Thymus (tissue), 11 donors: ENCODE results near the gene SEMA6B. TPM values are rescaled to one million over a fixed set of nuclear protein-coding genes. Genes with fewer than 3 reads are reported as not detected.

ENCODE experiments used
- DNase-seq, 9 donors: peaks; one replicate each; pipeline ENCODE4 v3.0.0-alpha.2; 2013; ENCODE audit warnings: low spot score in 9 of 9, low read depth in 6 of 9, missing footprints in 1 of 9
- H3K27ac ChIP-seq, 2 donors: one replicate each; pipeline ENCODE4 v1.5.1; 2013; ENCODE audit warnings: control low read depth in 1 of 2, low read depth in 1 of 2, low read length in 1 of 2, mild to moderate bottlenecking in 1 of 2, moderate library complexity in 1 of 2
- H3K27me3 ChIP-seq, 2 donors: one replicate each; pipeline ENCODE4 v1.5.1; 2013; ENCODE audit warnings: low read length in 1 of 2; ENCODE audit not compliant: control insufficient read depth in 2 of 2, insufficient read depth in 1 of 2
- H3K36me3 ChIP-seq, 2 donors: one replicate each; pipeline ENCODE4 v1.5.1; 2013; ENCODE audit warnings: low read length in 1 of 2, mild to moderate bottlenecking in 1 of 2, moderate library complexity in 1 of 2; ENCODE audit not compliant: control insufficient read depth in 2 of 2, insufficient read depth in 2 of 2
- H3K4me1 ChIP-seq, 2 donors: one replicate each; pipeline ENCODE4 v1.5.1; 2013; ENCODE audit warnings: low read length in 2 of 2; ENCODE audit not compliant: control insufficient read depth in 2 of 2, insufficient read depth in 2 of 2
- H3K4me3 ChIP-seq, 2 donors: one replicate each; pipeline ENCODE4 v1.5.1; 2013; ENCODE audit warnings: low read length in 2 of 2, control low read depth in 1 of 2, mild to moderate bottlenecking in 1 of 2
- H3K9me3 ChIP-seq, 2 donors: one replicate each; pipeline ENCODE4 v1.5.1; 2013; ENCODE audit warnings: low read length in 1 of 2, mild to moderate bottlenecking in 1 of 2; ENCODE audit not compliant: control insufficient read depth in 2 of 2, insufficient read depth in 1 of 2
- WGBS: extraction: QIAGEN DNeasy Blood & Tissue Kit; methylation state at CpG from one replicate; pipeline ENCODE4 v1.1.7; 2013; 5-methylcytosine and 5-hydroxymethylcytosine counted together
- polyA plus RNA-seq: library from polyadenylated mRNA; stranded (reverse); fragments of 200-250 nt; gene quantifications from one replicate; pipeline ENCODE4 v1.2.3, GENCODE V29; 2013
- total RNA-seq: library from RNA; stranded (reverse); fragments of 120-200 nt; gene quantifications from one replicate; pipeline ENCODE4 v1.2.4, GENCODE V29; 2013
- donor health status: healthy.

Gene SEMA6B
- total and polyA plus RNA-seq, 2 donors: 0.85 to 4.7 TPM

- Histone ChIP-seq H3K4me1 (no peaks in the 10 kb centered on the region), H3K4me3 (no peak overlapping the region), H3K9me3 (peaks cover 0 to 16% of the 10 kb centered on the region in 2 donors), H3K27me3 (no peaks in the 10 kb centered on the region), H3K27ac (no peak overlapping the region), H3K36me3 (no peaks in the 10 kb centered on the region)
- DNase-seq: no peak
- 91% methylated on average over 24 of the region's 24 CpGs for WGBS
Measured at GRCh38 chr19:4517451-4518057, 41.9 kb downstream of the SEMA6B start.

GRCh38 chr19:4516939-4517300 is 42.6 kb downstream of the SEMA6B start:
- no peak overlapping the region for H3K27ac ChIP-seq
- WGBS: 78% methylated on average over 8 of the region's 8 CpGs
- H3K27me3 ChIP-seq: no peaks in the 10 kb centered on the region
- no peaks in the 10 kb centered on the region for H3K4me1 ChIP-seq
- no peak overlapping the region for H3K4me3 ChIP-seq
- no peak for DNase-seq
- H3K9me3 ChIP-seq: peaks cover 0 to 16% of the 10 kb centered on the region in 2 donors
- H3K36me3 ChIP-seq: no peaks in the 10 kb centered on the region

DNA sequence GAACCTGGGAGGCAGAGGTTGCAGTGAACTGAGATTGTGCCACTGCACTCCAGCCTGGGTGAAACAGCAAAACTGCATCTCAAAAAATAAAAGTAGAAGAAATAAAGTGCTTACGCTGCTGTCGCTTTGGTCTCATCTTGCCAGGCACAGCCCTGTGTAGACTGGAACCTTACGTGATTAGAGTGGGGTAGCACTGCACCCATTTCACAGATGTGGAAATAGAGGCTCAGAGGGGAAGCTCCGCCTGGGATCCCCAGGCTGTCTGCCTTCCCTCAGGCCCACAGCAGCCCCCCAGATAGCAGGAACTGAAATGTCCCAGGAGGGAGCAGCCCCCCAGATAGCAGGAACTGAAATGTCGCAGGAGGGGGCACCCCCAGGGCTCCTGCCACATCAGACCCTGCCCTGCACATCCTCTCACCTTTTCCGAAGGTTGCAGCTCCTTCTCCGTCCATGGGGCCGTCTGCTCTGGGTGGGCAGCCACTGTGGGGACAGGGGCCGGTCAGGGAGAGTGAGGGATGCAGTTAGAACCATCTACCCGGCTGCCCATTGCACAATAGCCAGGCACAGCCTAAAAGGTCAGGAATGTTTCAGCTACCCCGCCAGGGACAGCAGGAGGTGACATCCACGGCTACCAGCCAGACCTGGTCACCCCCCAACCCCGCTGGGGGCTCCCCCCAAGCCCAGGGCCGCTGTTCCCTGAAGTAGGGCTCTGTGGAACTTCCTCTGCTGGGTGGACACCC is 43.1 kb downstream of the SEMA6B start:
- Histone ChIP-seq H3K36me3 (no peaks in the 10 kb centered on the region), H3K27me3 (no peaks in the 10 kb centered on the region), H3K27ac (no peak overlapping the region), H3K4me3 (no peak overlapping the region), H3K9me3 (peaks cover 0 to 16% of the 10 kb centered on the region in 2 donors), H3K4me1 (no peaks in the 10 kb centered on the region)
- no peak for DNase-seq
- 71% methylated on average over 14 of the region's 14 CpGs for WGBS

GRCh38 chr19:4515732-4516131 is 43.8 kb downstream of the SEMA6B start:
- Histone ChIP-seq H3K4me1 (no peaks in the 10 kb centered on the region), H3K9me3 (peaks cover 0 to 16% of the 10 kb centered on the region in 2 donors), H3K36me3 (no peaks in the 10 kb centered on the region), H3K27ac (no peak overlapping the region), H3K4me3 (no peak overlapping the region), H3K27me3 (no peaks in the 10 kb centered on the region)
- no peak for DNase-seq
- 97% methylated on average over 5 of the region's 5 CpGs for WGBS

DNA sequence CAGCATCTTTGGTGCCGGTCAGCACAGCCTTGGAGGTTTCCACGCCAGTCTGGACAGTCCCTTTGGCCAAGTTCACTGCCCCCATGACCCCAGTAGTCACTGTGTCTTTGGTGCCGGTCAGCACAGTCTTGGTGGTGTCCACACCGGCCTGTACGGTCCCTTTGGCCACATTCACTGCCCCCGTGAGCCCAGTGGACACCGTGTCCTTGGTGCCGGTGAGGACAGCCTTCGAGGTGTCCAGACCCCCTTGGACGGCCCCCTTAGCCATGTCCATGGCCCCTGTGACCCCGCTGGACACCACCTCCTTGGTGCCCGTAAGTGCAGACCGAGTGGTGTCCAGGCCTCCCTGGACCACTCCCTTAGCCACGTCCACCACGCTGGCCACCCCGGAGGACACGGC is 46.2 kb downstream of the SEMA6B start:
- DNase-seq: no peak
- WGBS: 95% methylated on average over 17 of the region's 17 CpGs
- no peaks in the 10 kb centered on the region for H3K4me1 ChIP-seq
- H3K4me3 ChIP-seq: no peak overlapping the region
- no peaks in the 10 kb centered on the region for H3K9me3 ChIP-seq
- no peaks in the 10 kb centered on the region for H3K27me3 ChIP-seq
- no peak overlapping the region for H3K27ac ChIP-seq
- no peaks in the 10 kb centered on the region for H3K36me3 ChIP-seq

DNA sequence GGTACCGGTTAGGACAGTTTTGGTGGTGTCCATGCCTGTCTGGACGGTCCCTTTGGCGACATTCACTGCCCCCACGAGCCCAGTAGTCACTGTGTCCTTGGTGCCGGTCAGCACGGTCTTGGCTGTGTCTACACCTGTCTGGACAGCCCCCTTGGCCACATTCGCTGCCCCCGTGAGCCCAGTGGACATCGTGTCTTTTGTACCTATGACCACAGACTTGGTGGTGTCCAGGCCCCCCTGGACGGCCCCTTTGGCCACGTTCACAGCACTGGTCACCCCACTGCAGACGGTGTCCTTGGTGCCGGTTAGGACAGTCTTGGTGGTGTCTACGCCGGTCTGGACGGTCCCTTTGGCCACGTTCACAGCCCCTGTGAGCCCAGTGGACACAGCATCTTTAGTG is 47.4 kb downstream of the SEMA6B start:
- 91% methylated on average over 17 of the region's 17 CpGs for WGBS
- Histone ChIP-seq H3K4me3 (no peak overlapping the region), H3K27ac (no peak overlapping the region), H3K9me3 (no peaks in the 10 kb centered on the region), H3K36me3 (no peaks in the 10 kb centered on the region), H3K4me1 (no peaks in the 10 kb centered on the region), H3K27me3 (no peaks in the 10 kb centered on the region)
- no peak for DNase-seq

DNA sequence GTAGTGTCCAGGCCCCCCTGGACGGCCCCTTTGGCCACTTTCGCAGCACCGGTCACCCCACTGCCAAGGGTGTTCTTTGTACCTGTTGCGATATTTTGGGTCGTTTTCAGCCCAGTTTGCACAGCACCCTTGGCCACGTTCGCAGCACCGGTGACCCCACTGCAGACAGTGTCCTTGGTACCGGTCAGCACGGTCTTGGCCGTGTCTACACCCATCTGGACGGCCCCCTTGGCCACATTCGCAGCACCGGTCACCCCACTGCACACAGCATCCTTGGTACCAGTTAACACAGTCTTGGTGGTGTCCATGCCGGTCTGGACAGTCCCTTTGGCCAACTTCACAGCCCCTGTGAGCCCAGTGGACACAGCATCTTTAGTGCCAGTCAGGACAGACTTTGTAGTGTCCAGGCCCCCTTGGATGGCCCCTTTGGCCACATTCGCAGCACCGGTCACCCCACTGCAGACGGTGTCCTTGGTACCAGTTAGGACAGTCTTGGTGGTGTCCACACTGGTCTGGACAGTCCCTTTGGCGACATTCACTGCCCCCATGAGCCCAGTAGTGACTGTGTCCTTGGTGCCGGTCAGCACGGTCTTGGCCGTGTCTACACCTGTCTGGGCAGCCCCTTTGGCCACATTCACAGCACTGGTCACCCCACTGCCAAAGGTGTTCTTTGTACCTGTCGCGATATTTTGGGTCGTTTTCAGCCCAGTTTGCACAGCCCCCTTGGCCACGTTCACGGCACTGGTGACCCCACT is 48.0 kb downstream of the SEMA6B start:
- Histone ChIP-seq H3K27ac (no peak overlapping the region), H3K4me3 (no peak overlapping the region), H3K4me1 (no peaks in the 10 kb centered on the region), H3K27me3 (no peaks in the 10 kb centered on the region), H3K9me3 (no peaks in the 10 kb centered on the region), H3K36me3 (no peaks in the 10 kb centered on the region)
- DNase-seq: no peak
- 88% methylated on average over 27 of the region's 27 CpGs for WGBS

- Histone ChIP-seq H3K27me3 (no peaks in the 10 kb centered on the region), H3K4me1 (no peaks in the 10 kb centered on the region), H3K4me3 (no peak overlapping the region), H3K36me3 (peaks cover 0 to under 1% of the 10 kb centered on the region in 2 donors), H3K27ac (no peak overlapping the region), H3K9me3 (no peaks in the 10 kb centered on the region)
- 90% methylated on average over 37 of the region's 37 CpGs for WGBS
- no peak for DNase-seq
Measured at GRCh38 chr19:4510435-4511255, 48.8 kb downstream of the SEMA6B start.
